CMK (cell line): ENCODE results near the gene TRAF7.

Experiments used
- DNase-seq: peaks from one replicate; pipeline ENCODE4 v3.0.0-alpha.2; 2010; ENCODE audit warnings: low read depth

Gene TRAF7

DNA sequence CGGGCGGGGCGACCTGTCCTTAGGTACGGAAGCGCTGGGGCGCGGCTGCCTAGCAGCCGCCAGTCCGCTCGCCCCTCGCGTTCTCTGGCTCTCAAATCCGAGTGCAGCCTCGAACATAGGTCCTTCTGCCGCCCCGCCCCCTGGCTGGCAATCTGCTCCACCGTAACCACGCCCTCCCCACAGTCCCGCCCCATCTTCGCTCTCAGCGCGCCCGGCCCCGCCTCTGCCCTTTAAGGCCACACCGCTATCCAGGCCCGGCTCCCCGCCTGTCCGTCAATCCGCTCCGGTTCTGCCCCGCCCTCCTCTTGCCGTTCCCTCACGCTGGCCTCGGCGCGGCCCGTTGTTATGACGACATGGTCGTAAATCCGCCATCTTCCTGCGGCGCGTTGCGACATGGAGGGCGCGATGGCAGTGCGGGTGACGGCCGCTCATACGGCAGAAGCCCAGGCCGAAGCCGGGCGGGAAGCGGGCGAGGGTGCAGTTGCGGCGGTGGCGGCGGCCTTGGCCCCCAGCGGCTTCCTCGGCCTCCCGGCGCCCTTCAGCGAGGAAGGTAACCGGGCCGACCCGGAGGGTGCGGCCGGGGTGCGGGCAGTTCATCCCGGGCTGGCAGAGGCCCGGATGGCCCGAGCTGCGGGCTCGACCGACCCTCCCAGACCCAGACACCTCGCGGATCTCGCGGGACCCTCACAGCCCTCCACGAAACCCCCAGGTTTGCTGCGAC, 67.8 kb downstream of the TRAF7 start, which contains the start of gene E4F1:
Gene E4F1, plus strand, starts transcription at position 371 of the 721 bp plus-strand sequence. Its CDS starts 23 bp downstream, at position 394.
- peak; percentile 97 for DNase-seq

DNA sequence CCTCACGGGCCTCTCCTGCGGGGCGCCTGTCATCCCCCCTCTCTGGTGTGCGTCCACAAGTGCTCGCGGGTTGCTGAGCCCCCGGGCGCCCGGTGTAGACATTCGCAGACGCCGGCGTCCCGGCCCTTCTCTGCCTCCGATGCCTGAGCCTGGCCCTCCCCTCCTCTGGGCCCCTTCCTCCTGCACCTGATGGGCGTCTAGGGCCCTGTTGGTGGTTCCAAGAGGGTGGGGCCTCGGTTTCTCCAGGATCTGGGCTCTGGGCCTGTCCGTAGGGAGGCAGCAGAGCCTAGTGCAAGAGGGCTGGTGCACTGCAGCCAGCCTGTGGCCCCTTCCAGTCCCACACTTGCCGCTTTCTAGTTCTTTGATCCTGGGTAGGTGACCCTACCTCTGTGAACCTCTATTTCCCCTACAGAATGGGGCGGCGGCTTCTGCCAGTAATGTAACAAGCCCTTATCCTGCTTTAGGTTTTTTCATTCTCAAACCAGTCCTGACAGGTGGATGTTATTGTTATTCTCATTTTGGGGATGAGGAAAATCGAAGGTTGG, 68.4 kb downstream of the TRAF7 start:
- no peak for DNase-seq

DNA sequence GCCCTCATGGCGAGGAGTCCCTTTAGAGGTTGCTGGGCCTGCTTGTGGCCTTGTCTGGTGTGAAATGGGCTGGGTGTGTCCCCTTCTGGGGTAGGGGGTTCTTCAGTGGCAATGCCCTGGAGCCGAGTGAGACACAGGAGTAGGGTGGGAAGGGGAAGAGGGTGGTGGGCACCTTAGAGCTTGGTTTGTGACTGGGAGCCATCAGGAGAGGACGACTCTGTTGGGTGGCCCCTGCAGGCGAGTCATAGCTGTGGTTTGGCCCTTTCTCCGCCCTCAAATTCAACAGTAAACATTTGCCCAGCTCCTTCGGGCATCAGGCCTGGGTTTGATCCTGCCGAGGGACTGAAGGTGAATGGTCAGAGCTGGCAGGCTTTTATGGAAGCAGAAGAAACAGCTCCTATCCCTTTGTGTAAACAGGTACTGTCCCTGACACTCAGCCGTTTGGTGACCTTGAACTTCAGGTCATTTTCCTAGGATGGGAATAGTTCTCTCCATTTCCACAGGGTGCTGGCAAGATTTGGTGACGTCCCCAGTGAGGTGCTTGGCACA, 70.7 kb downstream of the TRAF7 start:
- DNase-seq = no peak

DNA sequence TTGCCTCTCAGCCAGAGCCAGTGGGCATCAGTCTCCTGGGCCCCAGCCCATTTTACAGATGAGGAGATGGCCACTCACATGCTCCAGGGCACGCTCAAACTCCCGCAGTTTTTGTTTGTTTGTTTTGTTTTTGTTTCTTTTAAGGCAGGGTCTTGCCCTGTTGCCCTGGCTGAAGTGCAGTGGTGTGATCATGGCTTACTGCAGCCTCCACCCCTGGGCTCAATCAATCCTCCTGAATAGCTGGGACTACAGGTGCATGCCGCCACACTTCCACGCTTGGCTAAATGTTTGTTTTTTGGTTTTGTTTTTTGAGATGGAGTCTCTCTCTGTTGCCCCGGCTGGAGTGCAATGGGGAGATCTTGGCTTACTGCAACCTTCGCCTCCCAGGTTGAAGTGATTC, 71.3 kb downstream of the TRAF7 start:
- DNase-seq = no peak
